C4-2B (cell line): ENCODE measurements around the gene B3GAT1.

Experiments used
- ZFX ChIP-seq: fragments of 450-650 bp; IDR thresholded peaks from 2 replicates; pipeline ENCODE4 v1.6.1; 2017
- TF ChIP-seq, protein P1 (sequence below): fragments of 450-650 bp; conservative IDR thresholded peaks from 2 replicates; pipeline ENCODE4 v1.5.1; 2017; ENCODE audit warnings: mild to moderate bottlenecking

DNA sequence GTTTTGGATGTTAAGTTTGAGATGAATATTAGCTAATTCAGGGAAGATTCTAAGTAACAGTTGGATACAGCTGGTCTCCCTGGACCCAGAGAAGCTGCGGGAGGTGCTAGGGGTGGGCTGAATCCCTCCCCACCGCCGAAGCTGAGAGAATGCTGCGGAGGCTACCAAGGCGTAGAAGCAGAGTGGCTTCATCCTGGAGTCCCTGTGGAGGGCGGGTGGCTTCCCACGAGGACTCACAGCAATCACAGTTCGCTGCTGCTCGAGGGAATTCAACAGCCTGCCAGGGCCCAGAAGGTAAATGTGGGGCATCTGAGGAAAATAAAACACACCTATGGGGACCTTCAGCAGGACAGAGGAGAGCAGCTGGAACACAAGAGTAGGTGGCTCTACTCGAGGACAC, 11.1 kb upstream of the B3GAT1 start:
- TF ChIP-seq, protein P1, sequence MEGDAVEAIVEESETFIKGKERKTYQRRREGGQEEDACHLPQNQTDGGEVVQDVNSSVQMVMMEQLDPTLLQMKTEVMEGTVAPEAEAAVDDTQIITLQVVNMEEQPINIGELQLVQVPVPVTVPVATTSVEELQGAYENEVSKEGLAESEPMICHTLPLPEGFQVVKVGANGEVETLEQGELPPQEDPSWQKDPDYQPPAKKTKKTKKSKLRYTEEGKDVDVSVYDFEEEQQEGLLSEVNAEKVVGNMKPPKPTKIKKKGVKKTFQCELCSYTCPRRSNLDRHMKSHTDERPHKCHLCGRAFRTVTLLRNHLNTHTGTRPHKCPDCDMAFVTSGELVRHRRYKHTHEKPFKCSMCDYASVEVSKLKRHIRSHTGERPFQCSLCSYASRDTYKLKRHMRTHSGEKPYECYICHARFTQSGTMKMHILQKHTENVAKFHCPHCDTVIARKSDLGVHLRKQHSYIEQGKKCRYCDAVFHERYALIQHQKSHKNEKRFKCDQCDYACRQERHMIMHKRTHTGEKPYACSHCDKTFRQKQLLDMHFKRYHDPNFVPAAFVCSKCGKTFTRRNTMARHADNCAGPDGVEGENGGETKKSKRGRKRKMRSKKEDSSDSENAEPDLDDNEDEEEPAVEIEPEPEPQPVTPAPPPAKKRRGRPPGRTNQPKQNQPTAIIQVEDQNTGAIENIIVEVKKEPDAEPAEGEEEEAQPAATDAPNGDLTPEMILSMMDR, result no peak
- TF ChIP-seq ZFX, result no peak
